Lower lobe of right lung (tissue), 2 donors: Measurements from ENCODE around the gene MPST. TPM values are rescaled to one million over a fixed set of nuclear protein-coding genes. Genes with fewer than 3 reads are reported as not detected.

ENCODE experiments used
- ATAC-seq, 2 donors: fragments of 200-7000 bp; cut with Tn5 transposase; one replicate each; pipeline ENCODE4 v1.9.1; 2020 to 2022; ENCODE audit warnings: mild to moderate bottlenecking in 2 of 2, moderate library complexity in 2 of 2
- DNase-seq: peaks from one replicate; pipeline ENCODE4 v3.0.0-alpha.2; 2020
- H3K27ac ChIP-seq: fragments of 200-600 bp; one replicate; pipeline ENCODE4 v1.8.0; 2022
- H3K27me3 ChIP-seq: fragments of 200-600 bp; one replicate; pipeline ENCODE4 v1.8.0; 2022; ENCODE audit warnings: low read depth
- H3K36me3 ChIP-seq: fragments of 200-600 bp; one replicate; pipeline ENCODE4 v1.8.0; 2022; ENCODE audit warnings: mild to moderate bottlenecking
- H3K4me1 ChIP-seq: fragments of 200-600 bp; one replicate; pipeline ENCODE4 v1.8.0; 2022
- H3K4me3 ChIP-seq: fragments of 200-600 bp; one replicate; pipeline ENCODE4 v1.8.0; 2022; ENCODE audit warnings: mild to moderate bottlenecking
- H3K9me3 ChIP-seq: fragments of 200-600 bp; one replicate; pipeline ENCODE4 v1.8.0; 2022
- intact Hi-C: fragments of 100-400 bp; cut with DNase I; formaldehyde crosslinking; loops from one replicate; pipeline ENCODE4 v1.11.0; 2022
- total RNA-seq: library from RNA; stranded (reverse); fragmentation: NEBNext Ultra II Directional; extraction: Animal tissue kit (Norgen Biotek cat#: 25700); gene quantifications from one replicate; pipeline ENCODE4 v1.2.1, GENCODE V29; 2021
- TF ChIP-seq, protein P1 (sequence below): fragments of 200-600 bp; IDR thresholded peaks from one replicate; pipeline ENCODE4 v1.8.0; 2022; ENCODE audit warnings: antibody characterized with exemption, mild to moderate bottlenecking
- donor health status: DM: no; HTN: yes; CAD: no; lungs with severe emphysema.

MPST gene
- total RNA-seq, 1 donor from 2014 or later, result 73.2 TPM

DNA sequence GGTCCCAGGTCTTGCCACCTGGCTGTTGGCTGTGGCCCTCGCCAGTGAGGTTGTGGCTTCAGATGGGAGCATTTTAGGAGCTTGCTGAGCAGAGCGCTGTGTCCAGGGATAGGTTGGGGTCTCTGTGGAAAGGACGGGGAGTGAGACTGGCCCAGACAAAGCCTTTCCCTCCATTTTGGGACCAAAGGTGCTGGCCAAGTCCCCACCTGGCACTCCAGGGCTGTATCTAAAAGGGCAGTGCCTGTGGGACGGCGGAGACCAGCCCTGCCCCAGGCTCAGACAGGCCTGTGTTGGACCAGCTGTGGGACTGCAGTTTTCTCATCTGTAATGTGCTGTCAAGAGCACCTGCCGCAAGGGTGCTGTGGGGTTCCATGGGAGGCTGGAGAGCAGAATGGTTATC lies 27.0 kb downstream of the MPST start:
- TF ChIP-seq, protein P1, sequence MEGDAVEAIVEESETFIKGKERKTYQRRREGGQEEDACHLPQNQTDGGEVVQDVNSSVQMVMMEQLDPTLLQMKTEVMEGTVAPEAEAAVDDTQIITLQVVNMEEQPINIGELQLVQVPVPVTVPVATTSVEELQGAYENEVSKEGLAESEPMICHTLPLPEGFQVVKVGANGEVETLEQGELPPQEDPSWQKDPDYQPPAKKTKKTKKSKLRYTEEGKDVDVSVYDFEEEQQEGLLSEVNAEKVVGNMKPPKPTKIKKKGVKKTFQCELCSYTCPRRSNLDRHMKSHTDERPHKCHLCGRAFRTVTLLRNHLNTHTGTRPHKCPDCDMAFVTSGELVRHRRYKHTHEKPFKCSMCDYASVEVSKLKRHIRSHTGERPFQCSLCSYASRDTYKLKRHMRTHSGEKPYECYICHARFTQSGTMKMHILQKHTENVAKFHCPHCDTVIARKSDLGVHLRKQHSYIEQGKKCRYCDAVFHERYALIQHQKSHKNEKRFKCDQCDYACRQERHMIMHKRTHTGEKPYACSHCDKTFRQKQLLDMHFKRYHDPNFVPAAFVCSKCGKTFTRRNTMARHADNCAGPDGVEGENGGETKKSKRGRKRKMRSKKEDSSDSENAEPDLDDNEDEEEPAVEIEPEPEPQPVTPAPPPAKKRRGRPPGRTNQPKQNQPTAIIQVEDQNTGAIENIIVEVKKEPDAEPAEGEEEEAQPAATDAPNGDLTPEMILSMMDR, result no peak
- Histone ChIP-seq H3K27ac (no peak overlapping the region), H3K9me3 (no peaks in the 10 kb centered on the region), H3K4me3 (no peak overlapping the region), H3K4me1 (peaks cover 22% of the 10 kb centered on the region), H3K27me3 (no peaks in the 10 kb centered on the region), H3K36me3 (no peaks in the 10 kb centered on the region)
- intact Hi-C loops, result no loop called here
- no peak for DNase-seq
- no peak for ATAC-seq

DNA sequence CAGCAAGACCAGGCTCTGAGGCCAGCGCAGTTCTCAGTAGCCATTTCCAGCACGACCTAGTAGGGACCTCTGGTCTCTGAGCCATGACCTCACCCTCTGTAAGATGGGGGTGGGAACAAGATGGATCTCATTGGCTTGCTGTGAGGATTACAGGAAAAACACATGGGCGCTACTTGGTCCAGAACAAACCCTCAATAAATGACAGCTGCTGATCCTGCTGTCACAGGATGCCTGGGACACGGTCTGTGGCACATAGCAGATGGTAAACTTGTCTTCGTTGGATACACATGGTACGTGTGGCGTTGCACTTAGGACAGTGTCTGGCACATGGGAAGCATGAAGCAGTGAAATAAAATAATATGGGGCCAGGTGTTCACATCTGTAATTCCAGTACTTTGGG lies 27.5 kb downstream of the MPST start:
- TF ChIP-seq, protein P1, result no peak
- Histone ChIP-seq H3K36me3 (no peaks in the 10 kb centered on the region), H3K4me3 (no peak overlapping the region), H3K4me1 (peaks cover 24% of the 10 kb centered on the region), H3K27ac (no peak overlapping the region), H3K9me3 (no peaks in the 10 kb centered on the region), H3K27me3 (no peaks in the 10 kb centered on the region)
- no peak for ATAC-seq
- intact Hi-C loops, result no loop called here
- no peak for DNase-seq

DNA sequence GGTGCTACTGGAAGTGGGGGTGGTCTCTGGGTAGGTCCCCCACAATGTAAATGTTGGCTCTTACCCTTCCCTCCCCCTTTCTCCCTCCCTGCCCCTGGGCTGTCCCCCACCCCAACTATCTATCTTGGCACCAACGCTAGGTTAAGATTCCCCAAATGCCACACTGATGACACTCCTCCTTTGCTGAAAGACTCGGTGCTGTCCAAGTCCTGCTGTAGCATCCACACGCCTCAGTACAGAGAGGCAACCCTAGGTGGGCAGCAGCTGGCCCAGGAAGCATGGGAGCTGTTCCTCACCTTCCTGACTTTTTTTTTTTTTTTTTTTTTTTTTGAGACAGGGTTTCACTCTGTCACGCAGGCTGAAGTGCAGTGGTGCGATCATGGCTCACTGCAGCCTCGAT lies 28.6 kb downstream of the MPST start:
- TF ChIP-seq, protein P1, result no peak
- Histone ChIP-seq H3K27ac (no peak overlapping the region), H3K36me3 (no peaks in the 10 kb centered on the region), H3K4me1 (peaks cover 33% of the 10 kb centered on the region), H3K4me3 (no peak overlapping the region), H3K9me3 (no peaks in the 10 kb centered on the region), H3K27me3 (no peaks in the 10 kb centered on the region)
- DNase-seq (no peak), ATAC-seq (no peak)
- intact Hi-C loops, result no loop called here

DNA sequence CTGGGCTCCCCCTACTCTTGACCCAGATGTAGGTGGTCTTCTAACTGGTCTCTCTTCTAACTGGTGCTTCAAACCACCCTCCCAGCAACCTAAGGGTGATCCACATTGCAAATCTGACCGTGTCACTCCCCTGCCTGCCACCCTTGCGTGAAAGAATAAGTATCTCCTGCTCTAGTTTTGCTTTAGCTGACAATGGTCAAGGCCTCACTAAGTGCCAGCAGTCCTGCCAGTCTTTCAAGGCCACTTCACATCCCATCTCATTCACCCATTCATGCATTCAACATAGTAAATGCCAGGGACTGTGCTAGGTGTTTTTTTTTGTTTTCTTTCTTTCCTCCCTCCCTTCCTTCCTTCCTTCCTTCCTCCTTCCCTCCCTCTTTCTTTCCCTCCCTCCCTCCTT lies 29.7 kb downstream of the MPST start:
- Histone ChIP-seq H3K36me3 (no peaks in the 10 kb centered on the region), H3K27ac (no peak overlapping the region), H3K9me3 (no peaks in the 10 kb centered on the region), H3K27me3 (no peaks in the 10 kb centered on the region), H3K4me3 (no peak overlapping the region), H3K4me1 (peaks cover 24% of the 10 kb centered on the region)
- ATAC-seq, result no peak
- intact Hi-C loops, result no loop called here
- no peak for DNase-seq
- TF ChIP-seq, protein P1, result no peak

DNA sequence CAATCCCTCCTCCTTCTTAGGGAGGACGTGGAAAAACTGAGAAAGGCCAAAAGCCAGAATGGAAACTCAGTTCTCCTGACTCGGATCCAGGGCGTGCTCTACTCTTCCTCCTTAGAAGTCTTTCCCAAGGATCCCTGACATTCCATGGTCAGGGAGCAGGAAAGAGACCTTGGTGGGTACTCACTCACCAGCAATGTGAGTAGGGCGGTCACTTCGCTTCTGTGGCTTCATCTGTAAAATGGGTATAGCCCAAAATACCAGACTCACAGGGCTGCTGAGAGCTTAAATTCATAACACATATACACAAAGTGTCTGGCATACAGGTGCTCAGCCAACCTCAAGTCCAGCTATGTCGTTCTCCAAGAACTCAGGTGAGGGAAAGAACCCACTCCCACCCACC lies 31.4 kb downstream of the MPST start:
- no peaks in the 10 kb centered on the region for H3K9me3 ChIP-seq
- peak overlapping the region; percentile 56 for H3K27ac ChIP-seq
- H3K4me3 ChIP-seq, result no peak overlapping the region
- no peak for ATAC-seq
- no peaks in the 10 kb centered on the region for H3K27me3 ChIP-seq
- DNase-seq, result no peak
- TF ChIP-seq, protein P1, result no peak
- H3K4me1 ChIP-seq, result peaks cover 18% of the 10 kb centered on the region
- intact Hi-C loops, result no loop called here
- H3K36me3 ChIP-seq, result peaks cover 14% of the 10 kb centered on the region
